H1 (cell line): ENCODE measurements around the gene SMYD3.

Experiments used
- CTCF ChIP-seq, 3 experiments: IDR thresholded peaks; 1 replicate in 2 of 3; 2 replicates in 1 of 3; pipeline versions ENCODE4 v1.5.1 to v1.6.1; 2011; ENCODE audit warnings: low read length in 3 of 3, mild to moderate bottlenecking in 3 of 3, inconsistent platforms in 2 of 3, low read depth in 1 of 3, moderate library complexity in 1 of 3; ENCODE audit not compliant: insufficient read depth in 1 of 3; ENCODE audit errors: control extremely low read depth in 1 of 3
- POLR2A ChIP-seq, 2 experiments: IDR thresholded peaks; 1 replicate in 1 of 2; 2 replicates in 1 of 2; pipeline ENCODE4 v1.6.1; 2011; ENCODE audit warnings: low read depth in 2 of 2, low read length in 2 of 2, mild to moderate bottlenecking in 2 of 2; ENCODE audit errors: control extremely low read depth in 1 of 2

GRCh38 chr1:245915841-245916240, 591.2 kb downstream of the SMYD3 start:
- TF ChIP-seq CTCF (IDR thresholded peaks at IDR 0.05; ENCODE audit: control extremely low read depth in 1 of 3, insufficient read depth in 1 of 3, low read depth in 1 of 3, low read length in 3 of 3): no peak
- TF ChIP-seq POLR2A (IDR thresholded peaks at IDR 0.05; ENCODE audit: control extremely low read depth in 1 of 2, low read depth in 2 of 2, low read length in 2 of 2): no peak
